GM10266 (cell line): ENCODE data around the gene ITPR3.

Experiments
- DNase-seq: peaks from one replicate; pipeline ENCODE4 v3.0.0; 2012; ENCODE audit errors: extremely low spot score
- CTCF ChIP-seq: IDR thresholded peaks from 2 replicates; pipeline ENCODE4 v1.5.1; 2012; ENCODE audit warnings: mild to moderate bottlenecking, low read depth; ENCODE audit not compliant: control insufficient read depth, insufficient read depth; ENCODE audit errors: missing control alignments

The ITPR3 gene

GRCh38 chr6:33682341-33682740, 61.2 kb downstream of the ITPR3 start:
- no peak for TF ChIP-seq CTCF

GRCh38 chr6:33683051-33683571, 62.0 kb downstream of the ITPR3 start:
- no peak for DNase-seq

More at GRCh38 chr6:33682341-33682740, 61.2 kb downstream of the ITPR3 start:
- DNase-seq = no peak

GRCh38 chr6:33683576-33684427, 62.7 kb downstream of the ITPR3 start:
- no peak for TF ChIP-seq CTCF

More at GRCh38 chr6:33683051-33683571, 62.0 kb downstream of the ITPR3 start:
- no peak for TF ChIP-seq CTCF

GRCh38 chr6:33684428-33684896, 63.3 kb downstream of the ITPR3 start:
- DNase-seq = no peak
- no peak for TF ChIP-seq CTCF

More at GRCh38 chr6:33683576-33684427, 62.7 kb downstream of the ITPR3 start:
- DNase-seq = no peak

- no peak for DNase-seq
- no peak for TF ChIP-seq CTCF
Observed at GRCh38 chr6:33684983-33685382, 63.9 kb downstream of the ITPR3 start.

GRCh38 chr6:33685411-33686224, 64.5 kb downstream of the ITPR3 start:
- DNase-seq = no peak
- TF ChIP-seq CTCF = no peak
